ENCODE measurements around the gene ABCD3.

Gene ABCD3

GRCh38 chr1:94528826-94529225 is 110.6 kb downstream of the ABCD3 start:
- FAIRE-seq: no peak

GRCh38 chr1:94529416-94529815 is 111.2 kb downstream of the ABCD3 start:
- peak; percentile 55 for FAIRE-seq

GRCh38 chr1:94530373-94530878 is 112.2 kb downstream of the ABCD3 start:
- no peak for FAIRE-seq

- no peak for FAIRE-seq
Measured at GRCh38 chr1:94531664-94532063, 113.5 kb downstream of the ABCD3 start.

GRCh38 chr1:94532077-94532476 is 113.9 kb downstream of the ABCD3 start:
- FAIRE-seq: no peak

- no peak for FAIRE-seq
Measured at GRCh38 chr1:94535095-94535494, 116.9 kb downstream of the ABCD3 start.

- no peak for FAIRE-seq
Measured at GRCh38 chr1:94535879-94536278, 117.7 kb downstream of the ABCD3 start.

- FAIRE-seq: no peak
Measured at GRCh38 chr1:94537254-94537653, 119.1 kb downstream of the ABCD3 start.

GRCh38 chr1:94538243-94538827 is 120.1 kb downstream of the ABCD3 start:
- no peak for FAIRE-seq

GRCh38 chr1:94539496-94539895 is 121.3 kb downstream of the ABCD3 start:
- FAIRE-seq: no peak

GRCh38 chr1:94540440-94541245 is 122.5 kb downstream of the ABCD3 start:
- no peak for FAIRE-seq

GRCh38 chr1:94541246-94542087 is 123.3 kb downstream of the ABCD3 start, which contains the start of gene F3:
TSS of gene F3 (minus strand) at chr1:94541759. CDS start at chr1:94541636, 123 bp downstream.
- no peak for FAIRE-seq

GRCh38 chr1:94542088-94542870 is 124.1 kb downstream of the ABCD3 start:
- no peak for FAIRE-seq

GRCh38 chr1:94543001-94543400 is 124.8 kb downstream of the ABCD3 start:
- no peak for FAIRE-seq

- no peak for FAIRE-seq
Measured at GRCh38 chr1:94543893-94544635, 125.9 kb downstream of the ABCD3 start.

GRCh38 chr1:94544706-94545490 is 126.7 kb downstream of the ABCD3 start:
- no peak for FAIRE-seq

GRCh38 chr1:94549706-94550105 is 131.5 kb downstream of the ABCD3 start:
- no peak for FAIRE-seq

- no peak for FAIRE-seq
Measured at GRCh38 chr1:94550396-94550795, 132.2 kb downstream of the ABCD3 start.

GRCh38 chr1:94550800-94551241 is 132.6 kb downstream of the ABCD3 start:
- FAIRE-seq: no peak

- FAIRE-seq: no peak
Measured at GRCh38 chr1:94551449-94551848, 133.3 kb downstream of the ABCD3 start.

- FAIRE-seq: no peak
Measured at GRCh38 chr1:94552071-94552586, 133.9 kb downstream of the ABCD3 start.
